ENCODE data around the gene PACSIN1.

DNA sequence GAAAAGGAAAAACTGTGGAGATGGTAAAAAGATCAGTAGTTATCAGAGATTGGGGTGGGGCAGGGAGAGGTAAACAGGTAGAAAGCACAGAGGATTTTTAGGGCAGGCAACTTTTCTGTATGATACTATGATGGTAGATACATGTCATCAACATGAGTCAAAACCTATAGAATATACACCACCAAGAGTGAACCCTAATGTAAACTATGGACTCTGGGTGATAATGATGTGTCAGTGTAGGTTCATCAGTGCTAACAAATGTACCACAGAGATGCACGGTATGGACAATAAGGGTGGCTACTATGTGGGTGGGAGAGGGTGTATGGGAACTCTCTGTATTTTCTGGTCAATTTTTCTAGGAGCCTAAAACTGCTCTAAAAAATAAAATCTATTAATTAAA is 18.5 kb downstream of the PACSIN1 start:
- TF ChIP-seq CTCF (IDR thresholded peaks at IDR 0.05; ENCODE audit: low read length), result no peak
- no peak for TF ChIP-seq EZH2 (optimal IDR thresholded peaks at IDR 0.05; ENCODE audit: low read depth, low read length)
